Loucy (cell line): Measurements from ENCODE around the gene EGLN2.

Source experiments
- H2AFZ ChIP-seq: fragments of 200-600 bp; sonication (generic); 2 replicates; pipeline ENCODE4 v1.6.0; 2016; ENCODE audit warnings: antibody characterized with exemption, mild to moderate bottlenecking, low read length, moderate library complexity
- H3F3A ChIP-seq: fragments of 200-600 bp; 2 replicates; pipeline ENCODE4 v1.6.0; 2016; ENCODE audit warnings: antibody characterized with exemption, low read depth, mild to moderate bottlenecking
- H3K27me3 ChIP-seq: fragments of 200-600 bp; sonication (generic); 2 replicates; pipeline ENCODE4 v1.6.1; 2014; ENCODE audit warnings: low read length, mild to moderate bottlenecking; ENCODE audit not compliant: insufficient read depth, poor library complexity, severe bottlenecking
- H3K36me3 ChIP-seq: fragments of 200-600 bp; sonication (generic); 2 replicates; pipeline ENCODE4 v1.6.1; 2016; ENCODE audit warnings: low read length; ENCODE audit not compliant: insufficient read depth
- H3K4me1 ChIP-seq: fragments of 200-600 bp; sonication (generic); 2 replicates; pipeline ENCODE4 v1.5.1; 2014; ENCODE audit warnings: low read length, mild to moderate bottlenecking; ENCODE audit not compliant: insufficient read depth, poor library complexity, severe bottlenecking
- H3K4me2 ChIP-seq: fragments of 200-600 bp; sonication (generic); 2 replicates; pipeline ENCODE4 v1.6.0; 2014; ENCODE audit warnings: antibody characterized with exemption, low read length, low read depth, mild to moderate bottlenecking; ENCODE audit not compliant: poor library complexity, severe bottlenecking
- H3K4me3 ChIP-seq: fragments of 200-600 bp; sonication (generic); 2 replicates; pipeline ENCODE4 v1.5.1; 2014; ENCODE audit warnings: low read length, mild to moderate bottlenecking, mixed read lengths; ENCODE audit not compliant: poor library complexity, severe bottlenecking
- H3K79me2 ChIP-seq: fragments of 200-600 bp; sonication (generic); 2 replicates; pipeline ENCODE4 v1.6.1; 2014; ENCODE audit warnings: low read length; ENCODE audit not compliant: insufficient read depth
- H3K9ac ChIP-seq: fragments of 200-600 bp; sonication (generic); 2 replicates; pipeline ENCODE4 v1.6.0; 2014; ENCODE audit warnings: mild to moderate bottlenecking, low read depth, low read length, moderate library complexity; ENCODE audit not compliant: poor library complexity, severe bottlenecking
- H3K9me2 ChIP-seq: fragments of 200-600 bp; sonication (generic); replicated peaks from 2 replicates; pipeline ENCODE4 v1.6.1; 2016; ENCODE audit warnings: low read depth, low read length, mixed read lengths
- H3K9me3 ChIP-seq: fragments of 200-600 bp; sonication (generic); 2 replicates; pipeline ENCODE4 v1.6.1; 2014; ENCODE audit warnings: mild to moderate bottlenecking, antibody characterized with exemption, low read length, low read depth; ENCODE audit not compliant: insufficient read depth
- H4K20me1 ChIP-seq: fragments of 200-600 bp; sonication (generic); 2 replicates; pipeline ENCODE4 v1.6.0; 2014; ENCODE audit warnings: antibody characterized with exemption, low read length, mild to moderate bottlenecking; ENCODE audit not compliant: insufficient read depth, poor library complexity, severe bottlenecking
- CTCF ChIP-seq: fragments of 200-600 bp; sonication (generic); conservative IDR thresholded peaks from 2 replicates; pipeline ENCODE4 v1.5.1; 2014; ENCODE audit warnings: mild to moderate bottlenecking, antibody characterized with exemption, low read length
- EZH2phosphoT487 ChIP-seq: fragments of 200-600 bp; IDR thresholded peaks from 2 replicates; pipeline ENCODE4 v1.6.1; 2018; ENCODE audit warnings: antibody characterized with exemption, mild to moderate bottlenecking, moderate library complexity, borderline replicate concordance

EGLN2 gene

DNA sequence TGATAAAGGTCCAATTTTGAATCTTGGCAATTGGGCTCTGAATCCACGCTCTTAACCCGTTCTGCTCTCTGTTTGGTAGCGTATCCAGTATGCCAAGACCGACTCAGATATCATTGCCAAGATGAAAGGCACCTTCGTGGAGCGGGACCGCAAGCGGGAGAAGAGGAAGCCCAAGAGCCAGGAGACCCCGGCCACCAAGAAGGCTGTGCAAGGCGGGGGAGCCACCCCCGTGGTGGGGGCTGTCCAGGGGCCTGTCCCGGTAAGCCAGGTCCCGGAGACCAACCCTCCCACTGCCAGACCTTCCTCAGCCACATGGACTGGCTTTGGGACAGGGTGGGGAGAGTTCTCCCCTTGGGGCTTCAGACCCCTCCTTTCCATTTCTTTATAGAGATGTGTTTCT is 39.6 kb upstream of the EGLN2 start:
- H3K9ac ChIP-seq, result no peak overlapping the region
- TF ChIP-seq CTCF (no peak), EZH2phosphoT487 (no peak)
- H3K79me2 ChIP-seq, result peaks cover 77% of the 10 kb centered on the region
- no peaks in the 10 kb centered on the region for H3K9me3 ChIP-seq
- H4K20me1 ChIP-seq, result peaks cover 50% of the 10 kb centered on the region
- no peaks in the 10 kb centered on the region for H3F3A ChIP-seq
- peaks cover 75% of the 10 kb centered on the region; the same call in 1 of the 2 replicates for H3K36me3 ChIP-seq
- peaks cover 29% of the 10 kb centered on the region for H3K4me1 ChIP-seq
- no peak overlapping the region for H3K4me3 ChIP-seq
- H2AFZ ChIP-seq, result no peak overlapping the region
- no peaks in the 10 kb centered on the region for H3K27me3 ChIP-seq
- no peaks in the 10 kb centered on the region for H3K9me2 ChIP-seq
- no peak overlapping the region for H3K4me2 ChIP-seq

GRCh38 chr19:40762754-40763470 is 36.1 kb upstream of the EGLN2 start:
- Histone ChIP-seq H3K9ac (no peak overlapping the region), H3F3A (no peaks in the 10 kb centered on the region), H3K9me2 (no peaks in the 10 kb centered on the region), H3K4me1 (no peaks in the 10 kb centered on the region), H3K36me3 (peaks cover 81% of the 10 kb centered on the region; the same call in 1 of the 2 replicates), H2AFZ (no peak overlapping the region), H3K4me2 (no peak overlapping the region), H3K9me3 (no peaks in the 10 kb centered on the region), H3K79me2 (peaks cover 44% of the 10 kb centered on the region), H3K27me3 (no peaks in the 10 kb centered on the region), H3K4me3 (no peak overlapping the region), H4K20me1 (peaks cover 19% of the 10 kb centered on the region)
- TF ChIP-seq EZH2phosphoT487 (no peak), CTCF (no peak)

DNA sequence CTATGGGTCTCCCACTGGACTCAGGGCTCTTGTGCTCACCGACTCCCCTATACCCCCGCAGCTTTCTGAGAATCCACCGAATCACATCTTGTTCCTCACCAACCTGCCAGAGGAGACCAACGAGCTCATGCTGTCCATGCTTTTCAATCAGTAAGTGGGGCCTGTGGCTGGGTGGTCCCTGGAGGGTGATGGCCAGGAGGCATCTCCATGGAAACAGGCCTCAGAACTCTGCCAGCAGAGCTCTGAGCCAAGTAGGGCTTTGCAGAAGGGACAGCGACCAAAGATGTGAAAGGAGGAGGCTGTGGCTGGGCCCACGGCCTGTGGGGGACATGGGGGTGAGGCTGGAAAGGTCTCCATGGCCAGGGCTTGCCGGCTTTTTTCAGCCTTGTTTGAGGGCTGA is 35.5 kb upstream of the EGLN2 start:
- H3K4me1 ChIP-seq, result no peaks in the 10 kb centered on the region
- no peak overlapping the region for H3K4me3 ChIP-seq
- no peak overlapping the region for H2AFZ ChIP-seq
- no peak overlapping the region for H3K9ac ChIP-seq
- H3K9me3 ChIP-seq, result no peaks in the 10 kb centered on the region
- H3K4me2 ChIP-seq, result no peak overlapping the region
- no peaks in the 10 kb centered on the region for H3F3A ChIP-seq
- peaks cover 16% of the 10 kb centered on the region for H4K20me1 ChIP-seq
- no peaks in the 10 kb centered on the region for H3K27me3 ChIP-seq
- TF ChIP-seq EZH2phosphoT487, result no peak
- TF ChIP-seq CTCF, result no peak
- H3K9me2 ChIP-seq, result no peaks in the 10 kb centered on the region
- H3K36me3 ChIP-seq, result peaks cover 76% of the 10 kb centered on the region; the same call in 1 of the 2 replicates
- H3K79me2 ChIP-seq, result peaks cover 38% of the 10 kb centered on the region
